Fibroblast of villous mesenchyme (primary cell): ENCODE data around the gene CALR3. TPM values are rescaled to one million over a fixed set of nuclear protein-coding genes. Genes with fewer than 3 reads are reported as not detected.
"Not testable (repeated sequence)": the region's sequence is repeated elsewhere in the genome, so short reads cannot be mapped to it uniquely, and the experiment has no call there.

Source experiments
- DNase-seq: peaks from one replicate; pipeline ENCODE4 v3.0.0-alpha.2; 2010; ENCODE audit warnings: low read depth
- H3K4me3 ChIP-seq: 2 replicates; pipeline ENCODE4 v1.5.1; 2011; ENCODE audit warnings: low read depth, mild to moderate bottlenecking, low read length
- total RNA-seq: library from RNA; depleted of rRNA; stranded (reverse); fragments of >200 nt; gene quantifications from 2 replicates; pipeline ENCODE4 v1.2.3, GENCODE V29; 2012
- TF ChIP-seq, protein P1 (sequence below): IDR thresholded peaks from 2 replicates; pipeline ENCODE4 v1.5.1; 2012; ENCODE audit warnings: low read depth, mild to moderate bottlenecking, low read length; ENCODE audit not compliant: insufficient read depth

The CALR3 gene
- total RNA-seq, 1 donor, result not detected

DNA sequence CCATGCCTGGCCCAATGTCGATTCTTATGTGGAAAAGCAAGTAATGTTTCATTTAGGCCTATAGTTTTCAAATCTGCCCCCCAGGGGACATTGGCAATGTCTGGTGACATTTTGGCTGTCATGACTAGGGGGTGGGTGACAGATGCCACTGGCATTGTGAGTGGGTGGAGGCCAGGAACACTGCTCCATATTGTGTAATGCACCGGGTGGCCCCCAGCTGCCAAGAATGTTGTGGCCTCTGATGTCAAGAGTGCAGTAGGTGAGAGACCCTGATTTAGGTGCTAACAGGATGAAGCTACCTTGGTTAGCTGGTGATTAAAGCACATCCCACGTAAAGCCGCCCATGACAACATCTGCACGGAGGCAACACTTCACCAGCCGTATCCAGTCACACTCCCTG is 11.0 kb upstream of the CALR3 start:
- no peak for DNase-seq
- no peak overlapping the region for H3K4me3 ChIP-seq
- TF ChIP-seq, protein P1, sequence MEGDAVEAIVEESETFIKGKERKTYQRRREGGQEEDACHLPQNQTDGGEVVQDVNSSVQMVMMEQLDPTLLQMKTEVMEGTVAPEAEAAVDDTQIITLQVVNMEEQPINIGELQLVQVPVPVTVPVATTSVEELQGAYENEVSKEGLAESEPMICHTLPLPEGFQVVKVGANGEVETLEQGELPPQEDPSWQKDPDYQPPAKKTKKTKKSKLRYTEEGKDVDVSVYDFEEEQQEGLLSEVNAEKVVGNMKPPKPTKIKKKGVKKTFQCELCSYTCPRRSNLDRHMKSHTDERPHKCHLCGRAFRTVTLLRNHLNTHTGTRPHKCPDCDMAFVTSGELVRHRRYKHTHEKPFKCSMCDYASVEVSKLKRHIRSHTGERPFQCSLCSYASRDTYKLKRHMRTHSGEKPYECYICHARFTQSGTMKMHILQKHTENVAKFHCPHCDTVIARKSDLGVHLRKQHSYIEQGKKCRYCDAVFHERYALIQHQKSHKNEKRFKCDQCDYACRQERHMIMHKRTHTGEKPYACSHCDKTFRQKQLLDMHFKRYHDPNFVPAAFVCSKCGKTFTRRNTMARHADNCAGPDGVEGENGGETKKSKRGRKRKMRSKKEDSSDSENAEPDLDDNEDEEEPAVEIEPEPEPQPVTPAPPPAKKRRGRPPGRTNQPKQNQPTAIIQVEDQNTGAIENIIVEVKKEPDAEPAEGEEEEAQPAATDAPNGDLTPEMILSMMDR, result no peak

DNA sequence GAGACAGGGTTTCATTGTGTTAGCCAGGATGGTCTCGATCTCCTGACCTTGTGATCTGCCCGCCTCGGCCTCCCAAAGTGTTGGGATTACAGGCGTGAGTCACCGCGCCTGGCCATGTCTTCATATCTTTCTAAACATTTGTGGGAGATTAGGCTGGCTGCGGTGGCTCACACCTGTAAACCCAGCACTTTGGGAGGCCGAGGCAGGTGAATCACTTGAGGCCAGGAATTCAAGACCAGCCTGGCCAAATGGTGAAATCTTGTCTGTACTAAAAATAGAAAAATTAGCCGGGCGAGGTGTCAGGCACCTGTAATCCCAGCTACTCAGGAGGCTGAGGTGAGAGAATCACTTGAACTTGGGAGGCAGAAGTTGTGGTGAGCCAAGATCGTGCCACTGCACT is 10.2 kb upstream of the CALR3 start:
- not testable (repeated sequence) for DNase-seq, H3K4me3 ChIP-seq

DNA sequence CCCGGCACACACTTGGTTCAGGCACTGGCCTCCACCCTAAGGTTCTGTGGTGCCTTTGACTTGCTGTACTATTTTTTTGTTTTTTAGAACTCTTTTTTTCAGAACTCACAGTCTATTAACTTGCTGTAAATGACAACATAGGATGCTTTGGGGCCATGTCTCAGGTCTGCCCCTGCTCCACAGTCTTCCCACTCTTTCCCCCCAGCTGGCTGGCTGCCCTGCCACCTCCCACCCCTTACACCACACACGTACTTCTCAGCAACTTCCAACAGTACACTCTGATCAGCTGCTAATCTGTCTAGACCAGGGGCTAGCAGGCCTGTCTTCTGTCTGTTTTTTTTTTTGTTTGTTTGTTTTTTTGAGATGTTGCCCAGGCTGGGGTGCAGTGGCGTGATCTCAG is 8.3 kb upstream of the CALR3 start:
- TF ChIP-seq, protein P1, result no peak
- no peak for DNase-seq
- H3K4me3 ChIP-seq, result no peak overlapping the region

DNA sequence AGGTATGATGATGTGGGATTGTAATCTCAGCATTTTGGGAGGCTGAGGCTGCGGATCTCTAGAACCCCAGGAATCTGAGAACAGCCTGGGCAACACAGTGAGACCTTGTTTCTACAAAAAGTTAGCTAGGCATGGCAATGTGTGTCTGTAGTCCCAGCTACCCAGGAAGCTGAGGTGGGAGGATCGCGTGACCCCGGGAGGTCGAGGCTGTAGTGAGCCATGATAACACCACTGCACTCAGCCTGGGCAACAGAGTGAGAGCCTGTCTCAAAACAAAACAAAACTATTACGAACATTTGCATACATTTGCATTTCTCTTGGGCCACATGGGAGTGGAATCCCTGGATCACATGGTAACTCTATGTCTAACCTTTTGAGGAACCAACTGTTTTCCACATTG is 1.9 kb upstream of the CALR3 start:
- no peak overlapping the region for H3K4me3 ChIP-seq
- no peak for DNase-seq
- TF ChIP-seq, protein P1, result no peak

DNA sequence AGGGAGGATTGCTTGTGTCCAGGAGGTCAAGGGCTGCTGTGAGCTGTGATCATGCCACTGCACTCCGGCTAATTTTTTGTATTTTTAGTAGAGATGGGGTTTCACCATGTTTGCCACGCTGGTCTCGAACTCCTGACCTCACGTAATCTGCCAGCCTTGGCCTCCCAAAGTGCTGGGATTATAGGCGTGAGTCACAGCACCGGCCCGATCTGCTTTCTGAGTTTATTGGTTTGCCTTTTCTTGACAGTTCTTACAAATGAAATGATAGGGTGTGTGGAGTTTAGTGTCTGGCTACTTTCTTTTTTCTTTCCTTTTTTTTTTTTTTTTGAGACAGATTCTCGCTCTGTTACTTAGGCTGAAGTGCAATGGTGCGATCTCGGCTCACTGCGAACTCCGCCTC is 1.1 kb upstream of the CALR3 start:
- peak; percentile 63 for DNase-seq
- peak overlapping the region; percentile 76 for H3K4me3 ChIP-seq
- TF ChIP-seq, protein P1, result no peak

DNA sequence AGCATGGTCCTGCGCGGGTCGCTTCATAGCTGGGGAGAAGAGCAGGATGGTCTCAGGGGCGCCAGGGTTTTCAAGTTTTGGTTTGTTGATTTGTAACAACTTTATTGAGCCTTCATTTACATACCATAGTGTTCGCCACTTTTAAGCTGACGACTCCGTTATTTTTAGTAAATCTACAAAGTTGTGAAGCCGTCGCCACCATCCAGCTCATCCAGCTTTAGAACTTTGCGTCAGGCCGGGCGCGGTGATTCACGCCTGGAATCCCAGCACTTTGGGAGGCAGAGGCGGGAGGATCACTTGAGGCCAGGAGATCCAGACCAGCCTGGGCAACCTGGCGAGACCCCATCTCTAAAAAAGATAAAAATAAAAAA is 631 bp upstream of the CALR3 start:
- peak; percentile 68 for DNase-seq
- TF ChIP-seq, protein P1, result no peak
- H3K4me3 ChIP-seq, result peak overlapping the region; percentile 76

DNA sequence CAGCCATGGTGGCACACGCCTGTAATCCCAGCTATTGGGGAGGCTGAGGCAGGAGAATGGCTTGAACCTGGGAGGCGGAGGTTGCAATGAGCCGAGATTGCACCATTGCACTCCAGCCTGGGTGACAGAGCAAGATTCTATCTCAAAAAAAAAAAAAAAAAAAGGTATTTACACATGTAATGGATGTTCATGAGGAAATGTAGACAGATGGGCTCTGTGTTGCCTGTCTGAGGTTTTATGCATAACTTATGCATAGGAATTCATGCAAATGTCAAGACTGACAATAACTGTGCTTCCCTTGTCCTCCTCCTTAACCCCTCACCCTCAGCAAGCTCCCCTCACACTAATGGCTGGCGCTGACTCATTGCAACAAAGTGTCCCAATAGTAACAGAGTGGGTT is 9.5 kb downstream of the CALR3 start:
- not testable (repeated sequence) for H3K4me3 ChIP-seq, DNase-seq

DNA sequence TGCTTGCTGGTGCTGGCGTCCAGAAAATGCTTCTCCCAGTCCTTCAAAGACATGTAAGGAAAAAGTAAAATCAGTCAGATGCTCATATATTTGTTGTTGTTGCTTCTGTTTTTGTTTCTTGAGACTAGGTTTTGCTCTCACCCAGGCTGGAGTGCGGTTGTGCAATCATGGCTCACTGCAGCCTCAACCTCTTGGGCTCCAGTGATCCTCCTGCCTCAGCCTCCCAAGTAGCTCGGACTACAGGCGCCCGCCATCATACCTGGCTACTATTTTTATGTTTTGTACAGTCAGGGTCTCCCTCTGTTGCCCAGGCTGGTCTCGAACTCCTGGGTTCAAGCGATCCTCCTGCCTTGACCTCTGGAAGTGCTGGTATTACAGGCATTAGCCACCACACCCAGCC is 13.2 kb downstream of the CALR3 start:
- no peak for DNase-seq

More for the DNA sequence above, 13.2 kb downstream of the CALR3 start:
- no peak overlapping the region for H3K4me3 ChIP-seq
- TF ChIP-seq, protein P1, result no peak
